Tibial artery (tissue), 4 donors: ENCODE data around the gene MAN2A1.

Experiments used
- DNase-seq, 2 donors: peaks; one replicate each; pipeline ENCODE4 v3.0.0-alpha.2; 2019
- H3K27ac ChIP-seq, 2 donors: fragments of 200-600 bp; sonication (generic) in 1 of 2; 1 replicate in 1 of 2; 2 replicates in 1 of 2; pipeline ENCODE4 v1.5.1; 2018 to 2019; ENCODE audit warnings: mild to moderate bottlenecking in 1 of 2
- H3K27me3 ChIP-seq, 2 donors: fragments of 200-600 bp; sonication (generic) in 1 of 2; one replicate each; pipeline versions ENCODE4 v1.5.1 to v1.6.0; 2016 to 2019
- H3K36me3 ChIP-seq, 3 donors: fragments of 200-600 bp; sonication (generic) in 2 of 3; one replicate each; pipeline ENCODE4 v1.5.1; 2016 to 2019; ENCODE audit warnings: mild to moderate bottlenecking in 2 of 3
- H3K4me1 ChIP-seq, 4 donors: fragments of 200-600 bp; sonication (generic) in 2 of 4; 1 replicate in 3 of 4; 2 replicates in 1 of 4; pipeline ENCODE4 v1.5.1; 2016 to 2019
- H3K4me3 ChIP-seq, 2 donors: fragments of 200-600 bp; sonication (generic) in 1 of 2; 1 replicate in 1 of 2; 2 replicates in 1 of 2; pipeline ENCODE4 v1.5.1; 2018 to 2019; ENCODE audit warnings: mild to moderate bottlenecking in 2 of 2
- H3K9me3 ChIP-seq, 3 donors: fragments of 200-600 bp; sonication (generic) in 1 of 3; one replicate each; pipeline ENCODE4 v1.5.1; 2016 to 2019
- CTCF ChIP-seq, 2 experiments: fragments of 200-600 bp in 1 of 2; fragments of 450-650 bp in 1 of 2; IDR thresholded peaks; one replicate each; pipeline ENCODE4 v1.5.1; 2017 to 2019; ENCODE audit warnings: antibody characterized with exemption in 2 of 2, mild to moderate bottlenecking in 1 of 2, moderate library complexity in 1 of 2
- intact Hi-C: fragments of 100-400 bp; cut with DNase I; formaldehyde crosslinking; loops from one replicate; pipeline ENCODE4 v1.15.0; 2023; ENCODE audit warnings: low total_unique reads

MAN2A1 gene

GRCh38 chr5:109862301-109862700 is 172.6 kb downstream of the MAN2A1 start:
- H3K4me3 ChIP-seq: no peak overlapping the region
- no peak for DNase-seq
- no peaks in the 10 kb centered on the region for H3K27me3 ChIP-seq
- no peak overlapping the region for H3K27ac ChIP-seq
- peaks cover 36 to 62% (median 56%) of the 10 kb centered on the region in 3 donors for H3K36me3 ChIP-seq
- TF ChIP-seq CTCF (IDR thresholded peaks at IDR 0.05): no peak
- no peaks in the 10 kb centered on the region for H3K9me3 ChIP-seq
- intact Hi-C loops: no loop called here
- H3K4me1 ChIP-seq: no peaks in the 10 kb centered on the region

GRCh38 chr5:109863752-109864151 is 174.0 kb downstream of the MAN2A1 start:
- H3K27ac ChIP-seq: no peak overlapping the region
- DNase-seq: no peak
- no peaks in the 10 kb centered on the region for H3K4me1 ChIP-seq
- H3K27me3 ChIP-seq: no peaks in the 10 kb centered on the region
- no peak overlapping the region for H3K4me3 ChIP-seq
- TF ChIP-seq CTCF (IDR thresholded peaks at IDR 0.05): no peak
- intact Hi-C loops: no loop called here
- no peaks in the 10 kb centered on the region for H3K9me3 ChIP-seq
- peaks cover 25 to 65% (median 47%) of the 10 kb centered on the region in 3 donors for H3K36me3 ChIP-seq

GRCh38 chr5:109865637-109866036 is 175.9 kb downstream of the MAN2A1 start:
- intact Hi-C loops: no loop called here
- TF ChIP-seq CTCF (IDR thresholded peaks at IDR 0.05): no peak
- no peaks in the 10 kb centered on the region for H3K27me3 ChIP-seq
- peaks cover 24 to 57% (median 32%) of the 10 kb centered on the region in 3 donors for H3K36me3 ChIP-seq
- H3K4me3 ChIP-seq: no peak overlapping the region
- H3K27ac ChIP-seq: no peak overlapping the region
- no peaks in the 10 kb centered on the region for H3K4me1 ChIP-seq
- DNase-seq: no peak
- no peaks in the 10 kb centered on the region for H3K9me3 ChIP-seq

GRCh38 chr5:109866051-109866450 is 176.3 kb downstream of the MAN2A1 start:
- no peak overlapping the region for H3K27ac ChIP-seq
- no peak for DNase-seq
- no peaks in the 10 kb centered on the region for H3K9me3 ChIP-seq
- H3K4me1 ChIP-seq: no peaks in the 10 kb centered on the region
- no peaks in the 10 kb centered on the region for H3K27me3 ChIP-seq
- peaks cover 24 to 53% (median 32%) of the 10 kb centered on the region in 3 donors for H3K36me3 ChIP-seq
- intact Hi-C loops: no loop called here
- TF ChIP-seq CTCF (IDR thresholded peaks at IDR 0.05): no peak
- H3K4me3 ChIP-seq: no peak overlapping the region

- intact Hi-C loops: no loop called here
- Histone ChIP-seq H3K27me3 (no peaks in the 10 kb centered on the region), H3K4me3 (no peak overlapping the region), H3K36me3 (peaks cover 24 to 35% (median 25%) of the 10 kb centered on the region in 3 donors), H3K4me1 (no peaks in the 10 kb centered on the region), H3K9me3 (no peaks in the 10 kb centered on the region), H3K27ac (no peak overlapping the region)
- TF ChIP-seq CTCF (IDR thresholded peaks at IDR 0.05): no peak
- DNase-seq: no peak
These were observed 179.0 kb downstream of the MAN2A1 start for GRCh38 chr5:109868737-109869136.

GRCh38 chr5:109873687-109874086 is 184.0 kb downstream of the MAN2A1 start:
- no peak for TF ChIP-seq CTCF (IDR thresholded peaks at IDR 0.05)
- H3K4me1 ChIP-seq: no peaks in the 10 kb centered on the region
- H3K36me3 ChIP-seq: no peaks in the 10 kb centered on the region
- H3K27me3 ChIP-seq: no peaks in the 10 kb centered on the region
- H3K9me3 ChIP-seq: no peaks in the 10 kb centered on the region
- no peak overlapping the region for H3K4me3 ChIP-seq
- H3K27ac ChIP-seq: no peak overlapping the region
- DNase-seq: no peak
- intact Hi-C loops: no loop called here
